ENCODE measurements around the gene APOH. TPM values are rescaled to one million over a fixed set of nuclear protein-coding genes. Genes with fewer than 3 reads are reported as not detected.

Gene APOH
- total RNA-seq, 1 donor, result not detected

DNA sequence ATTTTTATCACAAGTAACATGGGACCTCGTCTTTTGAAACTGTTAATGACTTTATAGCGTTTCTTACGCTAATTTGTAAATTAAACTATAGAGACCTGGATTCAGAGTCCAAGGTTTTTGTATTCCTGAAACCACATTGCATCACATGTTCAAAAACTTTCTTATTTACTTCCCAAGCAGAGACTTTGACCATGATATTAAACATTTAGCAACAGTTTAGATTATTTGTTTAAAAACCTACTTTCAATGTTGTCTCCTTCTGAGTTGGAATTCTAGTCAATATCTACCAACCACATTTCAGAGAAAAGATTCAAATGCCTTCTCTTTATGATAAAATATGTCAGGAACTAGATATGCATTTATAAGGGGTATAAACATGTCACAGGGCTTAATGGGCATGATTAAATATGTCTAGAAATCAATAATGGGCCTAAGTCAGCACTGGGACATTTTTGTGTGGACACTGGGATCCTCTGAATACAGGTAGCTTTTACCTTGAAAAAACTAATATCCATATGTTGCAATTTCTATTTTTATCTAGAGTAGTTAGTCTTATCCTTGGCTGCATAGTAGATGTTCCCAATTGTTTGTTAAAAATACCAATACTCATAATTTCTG, 6.3 kb upstream of the APOH start:
- DNase-seq (ENCODE audit: low read depth in 2 of 3, low spot score in 2 of 3), result no peak

DNA sequence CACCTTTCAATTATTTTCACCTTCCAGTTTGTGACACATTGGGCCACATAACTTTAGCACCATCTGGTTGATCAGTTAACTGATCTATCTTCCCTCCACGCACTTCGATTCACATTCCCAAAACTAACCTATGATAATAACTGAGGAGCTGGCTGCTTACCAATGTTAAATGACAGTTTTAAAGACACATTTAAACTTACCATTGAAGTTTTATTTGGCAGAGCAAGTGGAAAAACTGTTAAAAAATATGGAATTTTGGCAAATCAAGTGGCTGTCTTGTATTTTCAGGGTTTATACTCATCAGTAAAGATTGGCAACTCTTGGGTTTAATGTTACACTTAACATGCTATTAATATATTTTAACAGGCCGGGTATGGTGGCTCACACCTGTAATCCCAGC, 5.4 kb upstream of the APOH start:
- DNase-seq (ENCODE audit: low read depth in 2 of 3, low spot score in 2 of 3), result no peak

DNA sequence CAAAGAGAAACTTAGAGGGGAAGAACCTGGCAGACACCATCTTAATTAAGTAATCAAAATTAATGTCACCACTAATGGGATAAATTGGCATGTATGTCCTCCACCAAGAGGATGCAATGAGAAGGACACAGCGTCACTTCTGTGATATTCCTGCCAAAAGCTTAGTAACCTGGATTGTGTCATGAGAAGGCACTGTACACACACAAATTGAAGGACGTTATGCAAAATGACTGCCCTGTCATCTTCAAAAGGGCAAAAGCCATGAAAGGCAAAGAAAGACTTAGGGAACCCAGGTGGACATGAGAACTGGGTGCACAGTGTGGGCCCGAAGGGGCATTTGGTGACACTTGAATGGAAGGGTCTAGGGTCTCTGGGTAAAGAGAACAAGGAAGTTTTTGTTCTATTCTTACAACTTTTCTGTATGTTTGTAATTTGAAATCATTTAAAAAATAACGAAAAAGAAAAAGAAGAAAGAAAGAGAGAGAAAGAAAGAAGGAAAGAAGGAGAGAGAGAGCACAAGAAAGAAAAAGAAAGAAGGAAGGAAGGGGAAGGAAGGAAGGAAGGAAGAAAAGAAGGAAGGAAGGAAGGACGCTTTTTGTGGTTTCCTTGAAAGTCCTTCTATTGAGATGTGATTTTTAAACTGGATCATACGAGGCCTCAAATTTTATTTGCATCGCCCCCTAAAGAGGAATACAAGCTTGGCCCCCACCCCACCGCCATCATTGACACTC, 4.0 kb upstream of the APOH start:
- DNase-seq (ENCODE audit: low read depth in 2 of 3, low spot score in 2 of 3), result no peak

DNA sequence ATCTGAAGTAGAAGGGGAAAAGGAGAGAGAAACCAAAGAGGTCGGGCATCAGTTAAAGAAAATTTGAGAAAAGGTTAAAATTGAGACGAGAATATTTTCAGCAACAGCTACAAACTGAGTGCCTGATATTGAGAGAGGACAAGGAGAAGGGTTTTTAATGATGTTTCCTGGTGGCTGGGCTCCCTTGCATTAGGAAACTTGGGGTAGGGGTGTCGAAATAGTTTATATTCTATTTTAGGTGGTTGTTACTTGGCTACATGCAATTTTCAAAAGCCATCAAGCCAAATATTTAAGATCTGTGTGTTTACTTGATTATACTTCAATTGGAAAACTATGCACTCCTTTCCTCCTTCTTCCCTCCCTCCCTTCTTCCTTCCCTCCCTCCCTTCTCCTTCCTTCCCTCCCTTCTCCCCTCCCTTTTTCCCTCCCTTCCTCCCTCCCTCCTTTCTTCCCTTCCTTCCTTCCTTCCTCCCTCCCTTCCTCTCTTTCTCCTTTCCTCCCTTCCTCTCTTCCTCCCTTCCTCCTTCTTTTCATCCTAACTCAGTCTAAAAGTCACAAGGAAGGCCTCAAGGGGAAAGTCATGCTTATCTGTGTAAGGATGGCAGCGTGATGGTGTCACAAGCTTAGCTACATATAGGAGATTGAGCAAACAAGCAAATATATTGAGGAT, 1.8 kb upstream of the APOH start:
- no peak for DNase-seq (ENCODE audit: low read depth in 2 of 3, low spot score in 2 of 3)

DNA sequence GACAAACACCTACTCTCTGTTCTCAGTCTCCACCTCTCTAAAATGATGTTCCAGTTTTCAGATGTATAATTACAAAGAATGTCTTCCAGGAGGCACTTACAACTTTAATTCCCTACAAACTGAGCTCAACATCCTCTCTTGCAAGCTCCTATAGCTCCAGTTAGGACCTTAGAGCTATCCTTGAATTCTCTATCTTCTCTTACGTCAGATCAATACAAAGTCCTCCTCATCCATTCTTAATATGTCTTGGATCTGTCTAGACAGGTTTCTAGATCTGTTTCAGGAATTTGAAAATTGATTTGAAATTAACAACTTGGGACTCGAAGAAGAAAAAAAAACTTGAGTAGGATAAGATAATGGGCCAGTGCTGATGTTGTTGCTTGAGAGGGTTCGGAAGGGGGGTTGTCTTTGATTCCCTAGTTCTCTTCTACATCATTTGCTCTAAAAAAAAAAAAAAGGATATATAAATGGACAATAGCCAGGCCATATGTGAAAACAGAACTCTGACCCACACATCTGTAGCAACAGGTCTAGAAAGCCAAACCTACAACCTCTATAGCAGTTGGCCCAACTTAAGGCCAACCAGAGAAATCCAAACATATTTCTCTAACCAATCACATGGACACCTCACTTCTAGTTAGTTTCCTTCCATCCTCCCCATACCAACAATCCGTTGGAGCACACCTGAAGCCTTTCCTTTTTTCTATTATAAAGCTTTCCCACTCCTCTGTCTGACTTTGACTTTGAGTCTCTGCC, 746 bp upstream of the APOH start:
- DNase-seq (ENCODE audit: low read depth in 2 of 3, low spot score in 2 of 3), result no peak

DNA sequence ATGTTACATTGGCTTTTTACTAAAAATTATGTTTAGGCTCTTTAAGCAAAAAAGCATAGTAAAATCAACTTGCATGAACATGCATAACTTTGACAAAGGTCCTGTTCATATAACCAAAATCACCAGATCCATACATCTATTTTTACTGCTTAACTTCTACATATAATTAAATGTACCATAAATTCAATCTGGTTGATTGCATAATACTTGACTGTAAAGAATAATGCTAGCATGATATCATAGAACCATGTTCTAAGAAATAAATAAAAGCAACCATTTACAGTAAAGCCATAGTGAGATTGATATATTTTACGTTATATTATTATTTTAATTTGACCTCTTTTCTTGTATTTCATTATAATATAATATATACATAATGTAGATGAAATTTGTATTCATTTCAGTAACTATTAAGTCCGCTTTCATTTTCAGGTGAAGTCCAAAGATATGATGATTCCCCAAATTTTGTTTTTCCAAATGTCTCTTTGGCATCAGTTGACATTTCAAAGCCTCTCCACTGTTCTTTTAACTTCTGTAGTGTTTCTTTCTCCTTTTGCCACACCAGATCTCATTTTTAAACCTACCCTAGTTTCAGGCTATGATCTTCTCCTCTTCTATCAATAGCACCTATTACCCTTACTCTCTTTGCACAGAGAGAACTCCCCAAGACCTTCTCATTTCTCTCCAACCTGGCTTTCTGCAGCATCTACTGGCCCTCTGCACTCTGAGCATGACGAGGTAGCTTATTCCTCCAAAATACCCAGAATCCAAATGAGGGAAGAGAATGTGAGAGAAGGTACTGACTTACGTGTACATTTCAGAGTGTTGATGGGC, 1.8 kb downstream of the APOH start:
- no peak for DNase-seq (ENCODE audit: low read depth in 2 of 3, low spot score in 2 of 3)

DNA sequence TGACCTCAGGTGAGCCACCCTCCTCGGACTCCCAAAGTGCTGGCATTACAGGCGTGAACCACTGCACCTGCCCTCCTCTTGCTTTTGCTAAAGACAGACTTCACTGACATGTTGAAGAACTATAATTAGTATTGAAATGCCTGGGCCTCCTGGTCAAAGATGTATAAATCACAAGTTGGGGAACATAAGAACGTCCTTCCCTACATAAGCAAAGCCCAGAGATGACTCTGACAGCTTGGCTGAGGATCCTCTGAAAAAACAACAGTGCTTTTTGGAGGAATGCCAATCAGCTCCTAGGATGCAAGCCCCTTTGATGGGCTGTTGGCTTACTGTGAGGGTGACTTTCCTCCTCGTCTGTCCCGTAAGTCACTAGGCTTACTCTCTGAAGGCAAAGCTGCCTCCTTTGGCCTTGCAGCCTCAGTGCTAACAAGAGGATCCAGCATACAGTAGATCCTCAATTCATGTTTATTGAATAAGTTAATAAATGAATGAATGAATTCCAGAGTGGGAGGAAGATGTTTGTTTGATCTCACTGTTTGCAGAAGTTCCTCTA, 6.3 kb downstream of the APOH start:
- DNase-seq (ENCODE audit: low read depth in 2 of 3, low spot score in 2 of 3), result no peak

DNA sequence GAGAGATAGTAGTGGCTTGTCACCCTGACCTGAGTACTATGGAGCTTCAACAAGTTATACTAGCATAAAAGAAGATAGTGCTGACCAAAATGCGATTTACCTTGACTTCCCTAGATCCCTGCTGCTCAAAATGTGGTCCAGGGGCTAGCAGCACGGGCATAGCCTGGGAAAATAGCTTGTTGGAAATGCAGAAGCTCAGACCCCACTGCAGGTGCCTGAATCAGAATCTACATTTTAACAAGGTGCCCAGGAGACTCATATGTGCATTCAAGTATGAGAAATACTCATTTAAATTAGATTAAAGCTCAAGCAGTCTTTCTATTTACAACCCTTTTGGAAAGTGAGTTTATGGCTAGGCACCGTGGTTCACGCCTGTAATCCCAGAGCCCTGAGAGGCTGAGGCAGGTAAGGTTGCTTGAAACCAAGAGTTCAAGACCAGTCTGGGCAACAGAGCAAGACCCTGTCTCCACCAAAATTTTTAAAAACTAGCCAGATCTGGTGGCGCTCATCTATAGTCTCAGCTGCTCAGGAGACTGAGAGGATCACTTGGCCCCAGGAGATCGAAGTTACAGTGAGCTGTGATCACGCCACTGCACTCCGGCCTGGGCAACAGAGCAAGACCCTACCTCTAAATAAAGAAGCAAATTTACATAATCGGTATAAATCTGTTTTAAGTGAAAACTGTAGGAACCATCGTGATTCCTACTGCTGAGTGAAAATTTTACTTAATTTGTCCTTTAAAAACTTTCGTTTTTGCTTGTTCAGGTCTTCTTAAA, 7.3 kb downstream of the APOH start:
- no peak for DNase-seq (ENCODE audit: low read depth in 2 of 3, low spot score in 2 of 3)

DNA sequence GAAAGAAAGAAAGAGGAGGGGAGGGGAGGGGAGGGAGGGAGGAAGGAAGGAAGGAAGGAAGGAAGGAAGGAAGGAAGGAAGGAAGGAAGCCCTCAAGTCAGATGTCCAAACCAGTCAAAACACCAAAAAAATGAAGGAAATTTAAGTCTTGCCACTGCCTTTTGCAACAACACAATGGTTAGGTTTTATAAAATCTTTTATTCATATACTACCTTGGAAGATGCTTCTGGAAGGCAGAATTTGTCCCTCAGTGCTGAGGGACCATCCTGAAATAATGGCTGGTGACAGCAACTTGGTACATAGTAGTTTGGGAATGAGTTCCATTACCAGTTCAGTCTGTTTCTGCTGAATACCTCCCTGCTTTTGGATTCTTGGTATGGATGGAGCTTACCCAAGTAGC, 7.9 kb downstream of the APOH start:
- no peak for DNase-seq (ENCODE audit: low read depth in 2 of 3, low spot score in 2 of 3)

DNA sequence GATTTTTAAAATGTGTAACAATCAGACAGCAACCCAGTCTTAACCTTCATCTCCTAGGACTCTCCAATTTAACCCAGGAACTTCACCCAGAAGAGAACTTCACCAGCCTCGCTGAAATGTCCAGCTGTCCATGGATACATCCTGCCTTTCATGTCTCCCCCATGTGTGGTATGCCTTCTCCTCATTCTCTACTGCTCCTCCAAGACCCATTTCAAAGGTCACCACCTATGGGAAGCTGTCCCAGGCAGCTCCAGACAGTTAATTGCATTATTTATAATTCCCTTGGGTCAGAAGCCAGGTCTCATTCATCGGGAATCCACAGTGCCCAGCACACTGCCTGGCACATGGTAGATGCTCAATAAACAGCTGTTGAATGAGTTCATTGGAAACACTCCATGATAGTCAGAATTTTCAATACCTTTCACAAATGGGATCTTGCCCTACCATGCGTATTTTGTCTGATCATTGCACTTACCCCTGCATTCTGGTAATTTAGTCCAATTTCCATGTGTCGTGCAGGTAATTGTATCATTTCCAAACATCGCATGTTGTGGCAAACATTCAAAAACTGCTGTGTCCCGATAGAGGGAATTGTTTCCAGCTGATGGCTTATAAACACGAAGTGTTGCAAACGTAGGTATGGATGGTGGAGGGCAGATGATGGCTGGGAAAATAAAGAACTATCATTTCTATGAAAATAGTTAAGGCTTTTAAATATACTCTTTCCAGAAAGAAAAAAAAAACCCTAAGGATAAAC, 9.0 kb downstream of the APOH start:
- DNase-seq (ENCODE audit: low read depth in 2 of 3, low spot score in 2 of 3), result no peak

DNA sequence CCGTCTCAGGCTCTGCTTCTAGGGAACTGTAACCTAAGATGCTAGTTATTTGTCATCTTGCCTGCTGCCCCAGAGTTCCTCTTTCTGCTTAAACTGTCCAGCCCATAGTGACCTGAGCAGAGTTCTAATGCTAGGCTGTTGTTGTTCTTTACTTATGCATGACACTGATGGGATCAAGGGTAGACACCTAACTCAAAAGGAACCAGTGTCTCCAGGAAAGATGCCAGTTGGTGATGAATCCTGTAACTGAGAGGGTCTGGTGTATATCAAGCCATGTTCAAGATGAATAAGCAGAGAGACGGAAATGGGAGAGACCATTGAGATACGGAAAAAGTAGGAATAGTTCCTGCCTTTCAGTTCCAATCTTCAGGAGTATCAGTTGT, 13.7 kb downstream of the APOH start:
- no peak for DNase-seq (ENCODE audit: low read depth in 2 of 3, low spot score in 2 of 3)

DNA sequence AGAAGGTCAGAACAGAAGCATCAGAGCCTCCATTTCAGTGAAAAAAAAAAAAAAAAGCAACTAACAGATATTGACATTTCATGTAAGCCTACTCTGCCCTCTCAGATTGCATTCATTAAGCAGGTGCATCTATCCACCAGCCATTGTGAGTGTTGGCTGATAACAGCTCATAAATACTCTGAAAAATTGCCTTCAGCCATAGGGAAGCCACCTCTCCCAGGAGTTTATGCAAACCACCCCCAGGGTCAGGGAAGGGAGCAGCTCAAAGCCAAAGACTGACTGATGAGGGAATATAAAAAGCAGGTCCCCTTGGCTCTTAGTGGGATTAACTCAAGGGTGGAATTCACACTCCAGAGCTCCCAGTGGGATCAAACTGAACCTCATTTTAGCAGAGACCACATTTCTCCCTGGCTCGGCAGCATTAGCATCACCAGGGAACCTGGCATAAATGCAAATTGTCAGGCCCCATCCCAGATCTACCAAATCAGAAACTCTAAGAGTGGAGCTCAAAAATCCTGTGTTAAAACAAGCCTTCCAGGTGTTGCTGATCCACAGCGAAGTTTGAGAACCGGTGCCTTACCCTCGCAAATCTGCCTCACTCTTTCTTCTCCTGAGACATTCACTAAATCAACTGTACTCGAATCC, 14.2 kb downstream of the APOH start:
- DNase-seq (ENCODE audit: low read depth in 2 of 3, low spot score in 2 of 3), result no peak

DNA sequence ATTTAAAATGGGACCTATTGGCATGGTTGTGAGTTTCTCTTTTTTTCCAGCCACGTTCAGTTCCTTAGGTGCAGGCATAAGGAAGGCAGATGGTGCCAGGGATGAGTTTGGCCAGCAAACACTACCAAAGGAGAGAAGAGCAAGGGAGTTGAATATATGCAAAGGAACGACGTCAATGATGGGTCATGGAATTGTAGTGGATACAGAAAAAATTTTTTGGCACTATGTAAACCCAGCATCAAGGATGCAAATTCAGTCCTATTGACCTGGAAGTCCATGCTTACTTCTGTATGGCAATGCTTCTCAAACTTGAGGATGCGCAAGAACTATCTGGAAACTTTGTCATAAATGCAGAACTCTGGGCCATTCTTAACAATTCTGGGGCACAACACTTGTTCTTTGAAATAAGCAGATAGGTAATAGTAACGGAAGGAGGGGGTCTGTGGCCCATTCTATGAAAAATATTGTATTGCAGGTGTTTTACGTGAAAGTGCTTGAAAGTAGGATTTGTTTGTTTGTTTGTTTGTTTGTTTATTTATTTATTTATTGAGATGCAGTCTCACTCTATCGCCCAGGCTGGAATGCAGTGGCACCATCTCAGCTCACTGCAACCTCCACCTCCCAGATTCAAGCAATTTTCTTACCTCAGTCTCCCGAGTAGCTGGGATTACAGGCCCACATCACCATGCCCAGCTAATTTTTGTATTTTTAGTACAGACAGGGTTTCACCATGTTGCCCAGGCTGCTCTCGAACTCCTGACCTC, 18.0 kb downstream of the APOH start:
- no peak for DNase-seq (ENCODE audit: low read depth in 2 of 3, low spot score in 2 of 3)

DNA sequence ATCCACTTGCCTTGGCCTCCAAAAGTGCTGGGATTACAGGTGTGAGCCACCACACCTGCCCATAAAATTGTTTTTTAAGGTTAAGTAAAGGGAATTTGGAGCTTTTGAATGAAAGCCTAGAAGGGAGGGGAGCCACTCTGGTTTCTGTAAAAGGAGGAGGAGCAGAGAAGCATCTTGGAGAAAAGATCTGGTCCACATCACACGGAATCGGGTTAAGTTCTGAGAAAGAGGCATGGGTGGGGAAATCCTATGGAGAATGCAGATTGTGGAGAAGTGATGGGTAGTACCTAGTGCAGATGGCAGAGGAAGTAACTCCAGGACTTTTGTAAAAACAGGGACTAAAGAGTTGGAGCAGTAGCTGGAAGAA, 19.0 kb downstream of the APOH start:
- DNase-seq (ENCODE audit: low read depth in 2 of 3, low spot score in 2 of 3), result no peak

DNA sequence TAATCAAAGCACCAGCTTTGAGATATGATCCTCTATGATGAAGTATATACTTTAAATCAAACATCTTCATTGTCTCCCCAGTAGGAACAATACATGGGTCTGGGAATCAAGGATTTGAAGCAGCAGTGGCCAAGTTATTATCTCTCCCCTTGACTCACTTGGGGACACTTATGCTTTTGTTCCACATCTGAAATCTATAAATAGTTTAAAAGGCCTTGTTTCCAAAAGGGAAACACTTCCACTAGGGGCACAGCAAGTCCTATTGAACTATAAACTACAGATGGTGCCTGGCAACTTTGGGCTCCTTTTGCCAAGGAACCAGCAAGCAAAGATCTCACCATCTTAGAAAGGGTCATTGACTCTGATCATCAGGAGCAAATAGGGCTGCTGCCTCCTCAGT, 21.3 kb downstream of the APOH start:
- DNase-seq (ENCODE audit: low read depth in 2 of 3, low spot score in 2 of 3), result no peak

DNA sequence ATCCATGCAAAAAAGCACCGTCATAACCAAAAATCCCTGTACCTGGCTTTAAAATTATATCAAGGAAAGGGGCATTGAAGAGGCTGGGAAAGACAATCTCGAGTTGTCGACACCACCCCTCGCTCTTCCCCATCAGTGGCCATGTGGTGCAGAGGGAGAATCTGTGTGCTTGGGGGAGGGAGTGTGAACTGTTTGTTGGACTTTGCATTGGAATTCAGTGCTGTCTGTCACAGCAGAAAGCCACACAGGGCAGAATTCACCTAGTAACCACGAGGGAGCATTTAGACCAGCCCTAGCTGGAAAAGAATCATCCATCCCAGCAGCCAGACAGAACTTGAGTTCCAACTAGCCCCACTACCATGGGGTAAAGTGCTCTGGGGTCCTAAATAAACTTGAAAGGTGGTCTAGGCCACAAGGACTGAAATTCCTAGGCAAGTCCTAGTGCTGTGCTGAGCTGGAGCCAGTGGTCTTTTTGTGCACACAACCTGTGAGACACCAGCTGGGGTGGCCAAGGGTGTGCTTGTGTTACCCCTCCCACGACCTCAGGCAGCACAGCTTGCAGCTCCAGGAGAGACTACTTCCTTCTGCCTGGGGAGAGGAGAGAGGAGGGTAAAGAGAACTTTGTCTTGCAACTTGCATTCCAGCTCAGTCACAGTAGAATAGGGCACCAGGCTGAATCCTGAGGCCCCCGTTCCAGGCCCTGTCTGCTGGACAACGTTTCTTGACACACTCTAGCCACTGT, 25.8 kb downstream of the APOH start:
- no peak for DNase-seq (ENCODE audit: low read depth in 2 of 3, low spot score in 2 of 3)

DNA sequence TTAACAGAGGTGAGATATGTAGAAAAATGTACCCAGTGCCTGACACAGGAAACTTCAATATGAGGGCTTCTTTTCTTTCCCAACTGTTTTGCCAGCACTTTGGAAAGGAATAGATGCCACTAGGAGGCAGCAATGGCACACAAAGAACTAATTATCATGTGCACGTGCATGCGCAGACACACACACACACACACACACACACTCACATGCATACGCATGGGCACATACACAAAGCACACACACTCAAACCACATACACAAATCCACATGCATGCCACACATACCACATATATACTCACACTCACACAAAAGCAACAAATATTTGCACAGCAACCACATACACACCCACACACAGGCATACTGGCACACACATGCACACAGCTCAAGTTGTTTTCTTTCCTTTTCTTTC, 28.5 kb downstream of the APOH start:
- DNase-seq (ENCODE audit: low read depth in 2 of 3, low spot score in 2 of 3), result peak in 2 of 3 donors; percentile 68 to 71

Data from hematopoietic multipotent progenitor cell (in vitro differentiated cells).